Kidney glomerular epithelial cell (primary cell): Measurements from ENCODE around the gene CFAP74.

ENCODE experiments used
- DNase-seq: peaks from one replicate; lab custom pipeline; 2025; lab: John Stamatoyannopoulos, UW

The CFAP74 gene

GRCh38 chr1:1879942-1880341 lies 123.6 kb downstream of the CFAP74 start:
- DNase-seq, result no peak

- DNase-seq, result no peak
Measured at GRCh38 chr1:1877865-1878436, 125.6 kb downstream of the CFAP74 start.

- DNase-seq, result no peak
Measured at GRCh38 chr1:1876335-1876930, 127.2 kb downstream of the CFAP74 start.

- DNase-seq, result no peak
Measured at GRCh38 chr1:1875932-1876331, 127.7 kb downstream of the CFAP74 start.

GRCh38 chr1:1874901-1875300 lies 128.7 kb downstream of the CFAP74 start:
- DNase-seq, result no peak

GRCh38 chr1:1873186-1873585 lies 130.4 kb downstream of the CFAP74 start:
- DNase-seq, result no peak

- no peak for DNase-seq
Measured at GRCh38 chr1:1872329-1872994, 131.1 kb downstream of the CFAP74 start.
